ENCODE measurements around the gene RPTOR.

RPTOR gene

DNA sequence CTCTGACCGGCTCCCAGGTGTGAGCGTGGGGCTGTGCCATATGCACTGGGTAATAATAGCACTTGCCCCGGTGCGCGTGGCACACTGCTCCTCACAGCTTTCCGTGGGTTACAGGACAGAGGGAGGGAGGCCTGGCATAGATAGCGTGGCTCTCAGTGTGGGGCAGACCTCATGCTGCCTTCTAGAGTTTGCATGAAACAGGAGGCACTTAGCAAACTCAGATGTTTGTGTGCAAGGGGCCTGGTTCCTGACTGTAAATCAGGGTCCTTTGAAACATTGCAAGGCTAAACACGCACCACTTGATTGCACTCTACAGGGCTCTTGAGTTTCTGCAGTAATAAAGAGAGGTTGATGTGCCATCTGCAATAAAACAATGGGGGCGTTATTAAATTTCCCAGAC lies 101.7 kb downstream of the RPTOR start:
- DNase-seq, result no peak

DNA sequence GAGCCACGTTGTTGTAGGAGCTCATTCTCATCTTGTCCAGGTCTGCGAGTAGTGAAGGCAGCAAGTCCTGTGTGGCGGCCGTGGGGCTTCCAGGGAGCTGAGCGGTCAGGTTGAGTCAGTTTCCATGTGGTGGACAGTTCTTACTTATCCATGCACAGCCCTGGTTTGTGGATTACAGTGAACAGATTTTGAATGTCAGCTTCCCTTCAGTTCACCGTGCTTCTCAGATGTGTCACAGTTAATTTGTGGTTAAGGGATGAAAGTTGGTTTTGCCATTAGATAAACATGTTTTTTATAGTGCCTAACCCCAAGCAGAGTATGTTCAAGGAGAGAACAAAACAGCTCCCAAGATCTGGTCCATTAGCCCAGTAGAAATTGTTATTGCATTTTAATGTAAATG lies 103.1 kb downstream of the RPTOR start:
- peak; percentile 91 for DNase-seq

DNA sequence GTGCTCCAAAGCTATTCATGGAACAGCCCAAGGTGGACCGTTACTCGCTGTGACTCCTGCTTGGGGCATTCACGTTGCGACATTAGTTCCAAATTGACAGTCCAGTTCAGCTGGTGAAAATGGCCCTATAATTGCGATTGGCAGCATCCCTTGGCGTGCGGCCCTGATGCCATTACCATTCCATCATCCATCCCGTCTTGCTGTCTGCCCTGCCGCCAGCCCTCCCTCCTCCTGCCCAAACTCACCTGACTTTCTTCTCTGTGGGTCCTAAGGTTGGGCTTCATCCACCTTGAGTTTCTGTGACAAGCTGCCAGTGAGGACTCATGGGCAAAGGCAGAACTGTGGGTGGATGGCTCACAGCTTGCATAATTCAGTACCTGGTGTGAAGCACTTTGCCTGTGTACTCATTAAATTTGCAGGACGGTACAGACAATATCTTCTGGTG lies 104.6 kb downstream of the RPTOR start:
- DNase-seq, result no peak

- DNase-seq, result peak; percentile 88
These were observed 105.2 kb downstream of the RPTOR start for GRCh38 chr17:80649672-80650330.

DNA sequence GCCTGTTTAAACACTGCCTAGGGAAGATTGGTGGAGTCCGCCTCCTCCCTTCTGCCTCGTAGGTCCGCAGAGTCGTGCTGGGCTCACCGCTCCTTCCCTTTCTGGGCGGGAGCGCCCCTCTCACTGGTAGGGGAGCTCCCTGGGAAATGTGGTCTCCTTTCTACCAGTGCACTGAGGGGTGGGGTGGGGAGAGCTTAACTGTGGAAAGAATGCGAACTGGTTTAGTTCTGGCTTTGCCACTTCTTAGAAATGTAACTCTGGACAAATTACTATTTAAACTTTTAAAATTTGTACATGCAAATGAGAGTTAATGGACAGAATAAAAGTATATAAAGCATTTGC lies 105.7 kb downstream of the RPTOR start:
- no peak for DNase-seq

GRCh38 chr17:80650751-80651518 lies 106.3 kb downstream of the RPTOR start:
- DNase-seq, result no peak

DNA sequence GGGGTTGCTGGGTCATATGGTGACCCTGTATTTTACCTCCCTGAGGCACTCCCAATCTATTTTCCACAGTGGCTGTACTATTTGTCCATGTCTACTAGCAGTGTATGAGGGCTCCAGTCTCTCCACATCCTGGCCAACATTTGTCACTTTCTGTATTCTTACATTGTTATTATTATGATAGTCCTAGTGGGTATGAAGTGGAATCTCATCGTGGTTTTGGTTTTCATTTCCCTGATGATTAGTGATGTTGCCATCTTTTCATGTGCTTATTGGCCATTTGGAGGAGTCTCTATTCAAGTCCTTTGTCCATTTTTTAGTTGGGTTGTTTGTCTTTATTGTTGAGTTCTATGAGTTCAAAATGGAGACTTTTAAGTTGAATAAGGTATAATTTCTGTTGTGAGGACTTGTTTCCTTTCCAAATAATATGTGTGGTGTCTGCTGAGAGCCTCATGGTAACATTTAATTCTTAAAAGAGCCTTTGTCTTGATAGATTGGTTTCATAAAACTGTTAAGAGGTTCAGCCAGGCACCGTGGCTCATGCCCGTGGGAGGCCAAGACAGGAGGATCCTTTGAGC lies 108.2 kb downstream of the RPTOR start:
- peak; percentile 67 for DNase-seq

- DNase-seq, result no peak
These were observed 109.2 kb downstream of the RPTOR start for GRCh38 chr17:80653856-80654255.

DNA sequence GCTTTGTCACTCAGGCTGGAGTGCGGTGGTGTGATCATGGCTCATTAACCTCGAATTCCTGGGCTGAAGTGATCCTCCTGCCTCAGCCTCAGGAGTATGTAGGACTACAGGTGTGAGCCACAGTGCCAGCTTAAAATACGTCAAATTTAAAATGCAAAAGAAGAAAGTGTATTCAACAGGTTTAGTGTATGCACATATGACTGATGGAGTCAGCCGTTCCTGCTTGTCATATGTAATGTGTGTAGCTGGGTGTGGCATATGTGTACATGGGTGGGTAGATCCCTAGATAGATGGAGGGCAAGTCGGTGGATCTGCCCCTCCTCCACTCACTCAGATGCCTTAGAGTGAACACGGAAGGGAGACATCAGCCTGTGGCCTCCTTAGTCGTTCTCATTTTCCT lies 111.0 kb downstream of the RPTOR start:
- DNase-seq, result no peak

- no peak for DNase-seq
These were observed 112.0 kb downstream of the RPTOR start for GRCh38 chr17:80656590-80656989.

- DNase-seq, result no peak
These were observed 112.9 kb downstream of the RPTOR start for GRCh38 chr17:80657561-80657960.

GRCh38 chr17:80658821-80659220 lies 114.2 kb downstream of the RPTOR start:
- no peak for DNase-seq

DNA sequence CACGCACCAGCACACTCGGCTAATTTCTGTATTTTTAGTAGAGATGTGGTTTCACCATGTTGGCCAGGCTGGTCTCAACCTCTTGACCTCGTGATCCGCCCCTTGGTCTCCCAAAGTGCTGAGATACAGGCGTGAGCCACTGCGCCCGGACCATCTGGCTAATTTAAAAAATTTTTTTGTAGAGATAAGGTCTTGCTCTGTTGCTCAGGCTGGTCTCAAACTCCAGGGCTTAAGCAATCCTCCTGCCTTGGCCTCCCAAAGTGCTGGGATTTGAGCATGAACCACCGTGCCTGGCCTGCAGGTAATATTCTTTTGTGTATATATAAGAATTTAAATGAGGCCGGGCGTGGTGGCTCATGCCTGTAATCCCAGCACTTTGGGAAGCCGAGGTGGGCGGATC lies 115.0 kb downstream of the RPTOR start:
- no peak for DNase-seq

GRCh38 chr17:80660527-80661198 lies 116.0 kb downstream of the RPTOR start:
- DNase-seq, result no peak

DNA sequence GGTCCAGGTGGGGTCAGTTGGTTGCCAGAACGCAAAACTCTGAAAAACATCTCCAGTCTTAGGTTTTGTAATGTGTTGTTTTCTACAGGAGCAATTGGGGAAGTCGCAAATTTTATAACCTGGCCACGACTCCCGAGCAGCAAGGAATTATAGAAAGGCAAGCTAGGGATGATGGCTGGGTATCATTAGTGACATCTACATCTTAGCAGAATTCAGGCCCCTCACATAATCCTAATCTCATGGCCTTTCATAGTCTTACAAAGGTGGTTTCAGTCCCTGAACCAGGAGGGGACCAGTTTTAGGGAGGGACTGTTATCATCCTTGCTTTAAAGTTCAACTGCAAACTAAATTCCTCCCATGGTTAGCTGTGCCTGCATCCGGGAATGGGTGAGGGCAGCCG lies 117.9 kb downstream of the RPTOR start:
- no peak for DNase-seq

DNA sequence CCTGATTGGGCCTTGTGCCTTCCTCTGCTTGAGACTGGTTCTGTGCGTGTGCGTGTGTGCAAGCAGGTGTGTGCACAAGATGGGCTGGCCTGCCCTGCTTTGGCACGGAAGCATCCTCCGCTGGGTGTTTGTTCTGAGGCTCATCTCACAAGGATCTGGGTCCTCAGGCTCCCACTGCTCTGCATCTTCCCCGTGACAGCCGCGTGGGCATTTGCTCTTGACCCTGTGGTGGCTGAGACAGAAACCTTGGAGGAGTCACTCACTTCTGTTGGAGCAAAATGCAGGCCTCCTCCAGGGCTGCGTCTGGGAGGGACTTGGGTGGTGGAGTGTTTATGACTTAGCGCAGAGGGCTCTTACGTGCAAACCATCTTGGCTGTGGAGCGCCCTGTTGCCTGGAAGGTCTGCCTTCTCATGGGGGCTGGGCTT lies 119.2 kb downstream of the RPTOR start:
- no peak for DNase-seq

DNA sequence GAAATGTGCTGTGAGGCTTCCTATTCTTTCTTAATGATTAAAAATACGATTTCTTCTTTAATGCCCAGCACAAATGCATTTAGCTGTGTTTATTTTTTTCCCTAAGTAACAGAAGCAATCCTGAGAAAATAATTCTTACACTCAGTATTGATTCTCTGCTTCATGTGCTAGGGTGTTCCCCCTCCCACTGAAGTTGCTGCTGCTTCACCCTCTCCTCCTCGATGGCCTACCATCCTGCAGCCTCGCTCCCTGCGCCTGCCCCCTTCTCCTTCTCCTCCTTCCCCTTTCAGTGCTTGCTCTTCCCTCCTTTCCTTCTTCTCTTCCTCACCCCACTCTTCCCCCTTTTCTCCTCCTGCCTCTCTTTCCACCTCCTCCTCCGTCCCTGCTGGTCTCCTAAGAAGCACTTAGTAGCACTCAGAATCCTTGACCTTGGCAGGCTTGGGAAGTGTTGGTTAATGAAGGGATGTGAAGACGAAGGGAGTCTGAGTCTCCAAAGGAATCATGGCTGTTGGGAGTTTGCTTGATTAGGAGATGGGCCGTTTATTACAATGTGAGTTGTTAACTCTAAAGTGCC lies 119.7 kb downstream of the RPTOR start:
- no peak for DNase-seq

GRCh38 chr17:80665792-80666191 lies 121.2 kb downstream of the RPTOR start:
- no peak for DNase-seq

DNA sequence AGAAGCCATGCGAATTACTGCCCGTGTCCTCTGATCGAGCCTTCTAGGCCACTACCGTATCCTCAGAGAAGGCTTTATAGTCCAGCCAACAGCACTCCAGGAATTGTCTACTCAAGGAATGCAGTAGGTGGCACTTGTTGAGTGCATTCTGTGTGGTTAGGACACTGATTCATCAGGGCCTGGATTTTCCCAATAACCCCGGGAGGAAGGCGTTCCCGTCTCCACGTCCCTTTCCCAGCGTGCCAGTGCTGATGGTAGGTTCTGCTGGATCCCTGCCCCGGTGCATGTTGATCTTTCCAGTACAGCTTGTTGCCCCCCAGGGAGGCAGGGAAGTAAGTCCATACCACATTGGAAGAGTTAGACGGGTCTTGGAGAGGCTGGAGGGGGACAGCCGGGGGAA lies 122.2 kb downstream of the RPTOR start:
- DNase-seq, result no peak

GRCh38 chr17:80667462-80668277 lies 123.0 kb downstream of the RPTOR start:
- no peak for DNase-seq

- no peak for DNase-seq
These were observed 123.9 kb downstream of the RPTOR start for GRCh38 chr17:80668375-80669148.
